DOHH2 (cell line): ENCODE data around the gene USP34.

ENCODE experiments used
- H3F3A ChIP-seq: fragments of 200-600 bp; sonication (generic), shearing (Covaris generic); 2 replicates; pipeline ENCODE4 v1.6.0; 2016; ENCODE audit warnings: antibody characterized with exemption, mild to moderate bottlenecking; ENCODE audit not compliant: control insufficient read depth, insufficient read depth
- H3K27ac ChIP-seq: fragments of 200-600 bp; sonication (generic); 2 replicates; pipeline ENCODE4 v1.5.1; 2014; ENCODE audit warnings: low read depth, mild to moderate bottlenecking, low read length, moderate library complexity
- H3K27me3 ChIP-seq: fragments of 200-600 bp; sonication (generic); 2 replicates; pipeline ENCODE4 v1.6.1; 2014; ENCODE audit warnings: mild to moderate bottlenecking, low read length, mixed read lengths; ENCODE audit not compliant: control insufficient read depth
- H3K36me3 ChIP-seq: fragments of 200-600 bp; sonication (generic); 2 replicates; pipeline ENCODE4 v1.6.1; 2014; ENCODE audit warnings: mild to moderate bottlenecking, low read length, moderate library complexity, mixed read lengths; ENCODE audit not compliant: control insufficient read depth
- H3K4me1 ChIP-seq: fragments of 200-600 bp; sonication (generic); 2 replicates; pipeline ENCODE4 v1.6.1; 2014; ENCODE audit warnings: mild to moderate bottlenecking, low read length, mixed read lengths; ENCODE audit not compliant: control insufficient read depth
- H3K4me2 ChIP-seq: fragments of 200-600 bp; sonication (generic); 2 replicates; pipeline ENCODE4 v1.6.0; 2014; ENCODE audit warnings: mild to moderate bottlenecking, low read length, moderate library complexity
- H3K4me3 ChIP-seq: fragments of 200-600 bp; sonication (generic); 2 replicates; pipeline ENCODE4 v1.5.1; 2014; ENCODE audit warnings: mild to moderate bottlenecking, low read length, mixed read lengths
- H3K79me2 ChIP-seq: fragments of 200-600 bp; sonication (generic); 2 replicates; pipeline ENCODE4 v1.6.1; 2014; ENCODE audit warnings: mild to moderate bottlenecking, low read length, mixed read lengths; ENCODE audit not compliant: control insufficient read depth
- H3K9me2 ChIP-seq: fragments of 200-600 bp; sonication (generic); replicated peaks from 2 replicates; pipeline ENCODE4 v1.6.1; 2014; ENCODE audit warnings: mild to moderate bottlenecking, low read length, mixed read lengths; ENCODE audit not compliant: control insufficient read depth
- H3K9me3 ChIP-seq: fragments of 200-600 bp; sonication (generic); 2 replicates; pipeline ENCODE4 v1.6.1; 2014; ENCODE audit warnings: antibody characterized with exemption, low read length, mixed read lengths; ENCODE audit not compliant: control insufficient read depth, insufficient read depth
- H4K20me1 ChIP-seq: fragments of 200-600 bp; sonication (generic); 2 replicates; pipeline ENCODE4 v1.6.0; 2014; ENCODE audit warnings: low read depth, mild to moderate bottlenecking, antibody characterized with exemption, low read length, moderate library complexity; ENCODE audit not compliant: control insufficient read depth, insufficient read depth
- EZH2phosphoT487 ChIP-seq: fragments of 200-600 bp; sonication (generic); IDR thresholded peaks from 2 replicates; pipeline ENCODE4 v1.6.1; 2017; ENCODE audit warnings: borderline replicate concordance, mild to moderate bottlenecking, antibody characterized with exemption, low read length, moderate library complexity, mixed read lengths
- TF ChIP-seq, protein P1 (sequence below): fragments of 200-600 bp; sonication (generic); IDR thresholded peaks from one replicate; pipeline ENCODE4 v1.5.1; 2014; ENCODE audit warnings: antibody characterized with exemption, mild to moderate bottlenecking, low read depth, low read length; ENCODE audit not compliant: poor library complexity, severe bottlenecking

The USP34 gene

DNA sequence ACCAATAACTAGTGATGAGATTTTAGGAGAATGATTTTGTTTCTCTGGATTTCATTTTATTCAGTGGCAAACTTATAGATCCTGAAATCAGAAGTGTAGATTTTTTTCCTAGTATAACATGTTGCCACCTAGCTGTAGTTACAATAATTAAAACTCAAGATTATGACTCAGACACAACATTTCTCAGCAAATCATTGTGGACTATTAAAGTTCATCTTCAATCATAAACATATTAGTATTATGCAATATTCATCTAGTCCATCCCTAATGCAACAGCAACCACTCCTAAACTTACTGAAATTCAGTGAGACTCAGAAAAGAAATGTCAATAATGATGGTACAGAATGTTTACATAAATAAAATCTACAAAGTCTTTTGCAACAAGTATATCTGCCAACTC is 51.3 kb downstream of the USP34 start:
- peaks cover 20% of the 10 kb centered on the region for H3F3A ChIP-seq
- H3K4me1 ChIP-seq: peaks cover 66% of the 10 kb centered on the region
- H3K4me3 ChIP-seq: no peak overlapping the region
- H3K27ac ChIP-seq: no peak overlapping the region; the same call in 1 of the 2 replicates
- H3K9me2 ChIP-seq: no peaks in the 10 kb centered on the region
- no peaks in the 10 kb centered on the region for H3K9me3 ChIP-seq
- H3K4me2 ChIP-seq: peak overlapping the region; percentile 28
- peaks cover 42% of the 10 kb centered on the region; the same call in 1 of the 2 replicates for H4K20me1 ChIP-seq
- peaks cover 95% of the 10 kb centered on the region for H3K79me2 ChIP-seq
- H3K27me3 ChIP-seq: no peaks in the 10 kb centered on the region
- peaks cover 65% of the 10 kb centered on the region for H3K36me3 ChIP-seq
- TF ChIP-seq EZH2phosphoT487: no peak
- TF ChIP-seq, protein P1, sequence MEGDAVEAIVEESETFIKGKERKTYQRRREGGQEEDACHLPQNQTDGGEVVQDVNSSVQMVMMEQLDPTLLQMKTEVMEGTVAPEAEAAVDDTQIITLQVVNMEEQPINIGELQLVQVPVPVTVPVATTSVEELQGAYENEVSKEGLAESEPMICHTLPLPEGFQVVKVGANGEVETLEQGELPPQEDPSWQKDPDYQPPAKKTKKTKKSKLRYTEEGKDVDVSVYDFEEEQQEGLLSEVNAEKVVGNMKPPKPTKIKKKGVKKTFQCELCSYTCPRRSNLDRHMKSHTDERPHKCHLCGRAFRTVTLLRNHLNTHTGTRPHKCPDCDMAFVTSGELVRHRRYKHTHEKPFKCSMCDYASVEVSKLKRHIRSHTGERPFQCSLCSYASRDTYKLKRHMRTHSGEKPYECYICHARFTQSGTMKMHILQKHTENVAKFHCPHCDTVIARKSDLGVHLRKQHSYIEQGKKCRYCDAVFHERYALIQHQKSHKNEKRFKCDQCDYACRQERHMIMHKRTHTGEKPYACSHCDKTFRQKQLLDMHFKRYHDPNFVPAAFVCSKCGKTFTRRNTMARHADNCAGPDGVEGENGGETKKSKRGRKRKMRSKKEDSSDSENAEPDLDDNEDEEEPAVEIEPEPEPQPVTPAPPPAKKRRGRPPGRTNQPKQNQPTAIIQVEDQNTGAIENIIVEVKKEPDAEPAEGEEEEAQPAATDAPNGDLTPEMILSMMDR: peak; percentile 39

DNA sequence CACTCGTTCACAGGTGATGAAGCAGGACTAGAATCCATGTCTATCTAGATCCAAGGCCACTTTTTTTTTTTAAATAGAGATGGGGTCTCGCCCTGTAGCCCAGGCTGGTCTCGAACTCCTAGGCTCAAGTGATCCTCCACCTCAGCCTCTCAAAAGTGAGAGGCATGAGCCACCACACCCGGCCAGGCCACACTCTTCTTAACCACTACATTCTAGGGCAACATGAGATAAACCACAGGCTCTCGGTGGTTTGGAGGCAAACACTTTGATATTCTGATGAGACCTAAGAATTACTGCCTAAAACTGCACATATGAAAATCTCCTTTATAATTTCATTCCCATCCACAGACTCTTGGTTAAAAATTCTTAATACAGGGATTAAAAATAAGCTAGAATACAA is 51.8 kb downstream of the USP34 start:
- Histone ChIP-seq H3K36me3 (peaks cover 61% of the 10 kb centered on the region), H3K27me3 (no peaks in the 10 kb centered on the region), H3F3A (peaks cover 20% of the 10 kb centered on the region), H4K20me1 (peaks cover 39% of the 10 kb centered on the region; the same call in 1 of the 2 replicates), H3K9me3 (no peaks in the 10 kb centered on the region), H3K4me3 (no peak overlapping the region), H3K79me2 (peaks cover 95% of the 10 kb centered on the region), H3K4me1 (peaks cover 62% of the 10 kb centered on the region), H3K27ac (no peak overlapping the region), H3K9me2 (no peaks in the 10 kb centered on the region), H3K4me2 (peak overlapping the region; percentile 28)
- TF ChIP-seq, protein P1: no peak
- no peak for TF ChIP-seq EZH2phosphoT487

DNA sequence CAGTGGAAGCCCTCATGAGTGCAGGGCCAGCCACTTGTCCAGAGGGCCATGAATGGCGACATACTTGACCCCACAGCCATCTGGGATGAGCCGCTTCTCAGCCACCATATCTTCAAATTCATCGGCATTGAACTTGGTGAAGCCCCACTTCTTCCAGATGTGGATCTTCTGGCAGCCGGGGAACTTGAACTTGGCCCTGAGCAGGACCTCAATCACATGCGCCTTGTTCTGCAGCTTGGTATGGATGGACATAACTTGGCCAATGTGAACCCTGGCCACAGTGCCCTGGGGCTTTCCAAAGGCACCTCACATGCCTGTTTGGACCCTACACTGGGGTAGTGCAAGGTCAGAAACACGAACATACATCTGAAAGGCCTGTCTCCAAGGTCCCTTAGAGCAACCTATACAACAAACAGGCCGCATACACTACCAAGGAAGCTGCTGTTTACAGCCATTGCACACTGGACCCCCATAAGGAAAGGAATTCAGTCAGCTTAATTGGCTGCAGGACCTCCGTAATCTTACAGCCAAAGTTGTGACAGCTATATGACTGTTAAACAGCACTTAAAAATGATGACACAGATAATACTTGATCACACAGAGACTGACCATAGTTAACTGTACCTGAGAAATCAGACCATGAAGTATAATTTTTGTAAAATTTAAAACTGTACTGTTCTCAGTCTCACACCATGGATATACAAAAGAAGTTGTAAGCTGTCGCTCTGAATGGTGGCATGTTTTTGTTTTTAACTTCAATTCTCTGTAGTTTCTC is 53.8 kb downstream of the USP34 start:
- Histone ChIP-seq H3K4me2 (no peak overlapping the region), H3K9me3 (no peaks in the 10 kb centered on the region), H3K79me2 (peaks cover 84% of the 10 kb centered on the region), H3F3A (peaks cover 16% of the 10 kb centered on the region), H3K4me1 (peaks cover 41% of the 10 kb centered on the region), H3K9me2 (no peaks in the 10 kb centered on the region), H3K27ac (no peak overlapping the region), H4K20me1 (peaks cover 24% of the 10 kb centered on the region; the same call in 1 of the 2 replicates), H3K36me3 (peaks cover 56% of the 10 kb centered on the region), H3K4me3 (no peak overlapping the region), H3K27me3 (no peaks in the 10 kb centered on the region)
- no peak for TF ChIP-seq EZH2phosphoT487
- TF ChIP-seq, protein P1: no peak
